Cardiac fibroblast (primary cell): ENCODE results near the gene RNF175.
A peak's percentile ranks its signal among the peaks of the same experiment; 100 is the strongest.

Experiments used
- DNase-seq, 2 donors: peaks; one replicate each; pipeline versions ENCODE4 v3.0.0 to v3.0.0-alpha.2; 2010; ENCODE audit warnings: low read depth in 2 of 2
- H3K4me3 ChIP-seq, 2 donors: replicated peaks in 1 of 2; 1 replicate in 1 of 2; 2 replicates in 1 of 2; pipeline ENCODE4 v1.5.1; 2011; ENCODE audit warnings: low read depth in 2 of 2, low read length in 2 of 2, mild to moderate bottlenecking in 2 of 2, moderate library complexity in 1 of 2
- TF ChIP-seq, protein P1 (sequence below): IDR thresholded peaks from one replicate; pipeline ENCODE4 v1.5.1; 2011; ENCODE audit warnings: low read depth, mild to moderate bottlenecking, low read length, inconsistent platforms

The RNF175 gene

DNA sequence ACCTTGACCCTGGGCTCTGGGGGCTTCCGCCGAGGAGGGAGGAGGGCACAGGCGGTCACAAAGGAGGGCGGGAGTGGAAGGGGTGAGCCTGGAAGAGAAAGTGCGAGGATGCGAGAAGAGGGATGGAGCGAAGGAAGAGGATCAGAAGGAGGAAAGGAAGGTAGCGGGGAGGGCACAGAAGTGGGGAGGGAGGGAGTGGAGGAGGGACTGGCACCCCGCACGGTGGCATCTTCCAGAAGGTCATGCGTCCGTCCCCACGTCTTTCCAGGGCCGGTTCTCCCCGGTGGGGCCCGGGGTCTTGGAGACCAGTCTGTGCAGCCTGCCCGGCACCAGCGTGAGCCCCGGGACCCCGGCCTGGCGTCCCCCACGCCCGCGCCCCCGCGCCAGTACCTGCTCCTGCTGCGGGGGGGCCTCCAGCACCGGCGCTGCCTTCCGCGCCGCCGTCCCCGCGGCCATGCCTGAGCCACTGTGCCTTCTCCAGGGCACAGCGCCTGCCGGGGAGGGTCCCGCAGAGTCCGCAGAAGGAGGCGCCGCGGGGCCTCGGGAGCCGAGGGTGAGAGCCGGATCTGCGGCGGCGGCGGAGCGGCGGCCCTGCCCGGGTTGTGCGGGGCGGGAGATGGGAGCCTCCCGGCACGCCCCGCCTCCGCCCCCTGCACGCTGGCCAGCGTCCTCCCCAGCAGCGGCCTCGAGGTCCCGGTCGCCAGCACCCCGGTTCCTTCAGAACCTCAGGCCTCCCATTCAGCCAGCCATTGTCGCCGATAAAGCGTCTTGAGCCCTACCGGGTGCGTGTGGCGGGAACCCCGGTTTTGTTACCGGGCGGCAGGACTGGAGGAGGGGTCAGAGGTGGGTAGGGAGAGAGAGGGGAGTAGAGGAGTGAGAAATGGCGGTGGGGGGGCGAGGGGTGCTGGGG is at the start of gene RNF175:
Gene RNF175, minus strand, starts transcription at position 618 of the 910 bp plus-strand sequence. Its CDS starts 162 bp downstream, at position 456.
- H3K4me3 ChIP-seq, result peak within 1 kb of the TSS; percentile 34 to 48
- TF ChIP-seq, protein P1, sequence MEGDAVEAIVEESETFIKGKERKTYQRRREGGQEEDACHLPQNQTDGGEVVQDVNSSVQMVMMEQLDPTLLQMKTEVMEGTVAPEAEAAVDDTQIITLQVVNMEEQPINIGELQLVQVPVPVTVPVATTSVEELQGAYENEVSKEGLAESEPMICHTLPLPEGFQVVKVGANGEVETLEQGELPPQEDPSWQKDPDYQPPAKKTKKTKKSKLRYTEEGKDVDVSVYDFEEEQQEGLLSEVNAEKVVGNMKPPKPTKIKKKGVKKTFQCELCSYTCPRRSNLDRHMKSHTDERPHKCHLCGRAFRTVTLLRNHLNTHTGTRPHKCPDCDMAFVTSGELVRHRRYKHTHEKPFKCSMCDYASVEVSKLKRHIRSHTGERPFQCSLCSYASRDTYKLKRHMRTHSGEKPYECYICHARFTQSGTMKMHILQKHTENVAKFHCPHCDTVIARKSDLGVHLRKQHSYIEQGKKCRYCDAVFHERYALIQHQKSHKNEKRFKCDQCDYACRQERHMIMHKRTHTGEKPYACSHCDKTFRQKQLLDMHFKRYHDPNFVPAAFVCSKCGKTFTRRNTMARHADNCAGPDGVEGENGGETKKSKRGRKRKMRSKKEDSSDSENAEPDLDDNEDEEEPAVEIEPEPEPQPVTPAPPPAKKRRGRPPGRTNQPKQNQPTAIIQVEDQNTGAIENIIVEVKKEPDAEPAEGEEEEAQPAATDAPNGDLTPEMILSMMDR, result no peak
- DNase-seq, result no peak

- TF ChIP-seq, protein P1, result no peak
- no peak overlapping the region for H3K4me3 ChIP-seq
- DNase-seq, result no peak
Measured at GRCh38 chr4:153809307-153809706, 49.5 kb upstream of the RNF175 start.

DNA sequence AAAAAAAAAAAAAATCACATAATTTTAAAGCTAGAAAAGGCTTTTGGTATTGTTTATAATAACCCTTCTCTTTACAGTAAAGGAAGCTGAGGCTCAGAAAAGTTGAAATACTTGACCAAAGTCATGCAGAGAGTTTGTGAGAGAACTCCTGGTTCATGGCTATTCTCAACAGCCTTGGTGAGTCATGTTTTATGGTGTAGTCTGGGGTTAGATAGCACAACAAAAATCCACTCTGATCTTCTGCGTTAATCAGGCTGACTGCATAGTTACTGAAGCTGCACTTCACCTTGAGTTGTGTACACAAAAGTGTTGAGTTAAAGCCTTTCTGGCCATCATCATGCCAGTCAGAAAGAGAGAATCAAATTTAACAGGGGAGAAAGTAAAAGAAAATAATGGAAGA is 48.4 kb upstream of the RNF175 start:
- H3K4me3 ChIP-seq, result no peak overlapping the region
- TF ChIP-seq, protein P1, result no peak
- no peak for DNase-seq

- no peak overlapping the region for H3K4me3 ChIP-seq
- DNase-seq, result no peak
- TF ChIP-seq, protein P1, result no peak
Measured at GRCh38 chr4:153806073-153806472, 46.2 kb upstream of the RNF175 start.

DNA sequence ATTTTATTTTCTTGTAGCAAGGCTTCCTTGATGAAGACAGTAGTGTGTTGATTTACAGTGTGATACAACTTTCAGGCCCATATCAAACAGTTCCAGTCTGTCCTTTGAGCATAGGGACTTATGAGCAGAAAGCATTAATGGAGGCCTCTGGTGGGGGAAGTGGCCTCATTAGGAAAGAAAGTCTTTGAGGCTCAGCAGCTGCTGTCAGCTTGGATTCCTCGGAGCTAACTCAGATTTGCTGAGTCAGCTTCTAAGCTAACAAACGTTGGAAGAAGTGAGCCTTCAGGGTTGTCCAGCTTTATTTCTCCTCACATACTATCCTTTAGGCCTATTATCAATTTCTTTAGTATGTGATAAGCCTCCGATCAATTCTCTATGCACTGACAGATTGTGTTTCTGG is 44.9 kb upstream of the RNF175 start:
- no peak for DNase-seq
- TF ChIP-seq, protein P1, result no peak
- no peak overlapping the region for H3K4me3 ChIP-seq

- DNase-seq, result no peak
- H3K4me3 ChIP-seq, result no peak overlapping the region
- TF ChIP-seq, protein P1, result no peak
Measured at GRCh38 chr4:153799694-153800074, 39.9 kb upstream of the RNF175 start.
